ENCODE results near the gene METAP1. TPM values are rescaled to one million over a fixed set of nuclear protein-coding genes. Genes with fewer than 3 reads are reported as not detected.

METAP1 gene
- total RNA-seq, 1 donor from 2014 or later, result 53.2 TPM

DNA sequence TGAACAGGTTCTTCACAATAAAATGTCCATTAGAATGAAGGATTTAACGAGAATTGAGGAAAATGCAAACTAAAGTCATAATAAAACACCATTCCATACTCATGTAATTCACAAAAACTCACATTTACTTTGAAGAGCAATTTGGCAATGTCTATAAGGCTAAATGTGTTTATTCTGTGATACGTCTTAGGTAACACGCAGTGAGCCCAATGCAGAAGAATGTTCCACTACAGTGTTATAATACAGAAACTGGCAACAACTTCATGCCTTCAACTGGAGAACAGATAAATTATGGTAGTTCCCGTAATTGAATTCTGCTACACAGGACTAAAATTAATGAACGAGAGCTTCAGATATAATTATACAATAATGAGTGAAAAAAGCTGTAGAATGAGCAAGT, 75.6 kb downstream of the METAP1 start:
- Histone ChIP-seq H3K4me1 (no peaks in the 10 kb centered on the region), H3K27ac (no peak overlapping the region), H3K27me3 (no peaks in the 10 kb centered on the region), H3K36me3 (peaks cover 60 to 69% of the 10 kb centered on the region in 2 donors), H3K4me3 (no peak overlapping the region), H3K9me3 (no peaks in the 10 kb centered on the region)
- no peak for DNase-seq (ENCODE audit: low spot score in 2 of 2)
- intact Hi-C loops (cut with DNase I), result no loop called here
- no peak for TF ChIP-seq CTCF (IDR thresholded peaks at IDR 0.05)

GRCh38 chr4:99074816-99075215, 79.3 kb downstream of the METAP1 start:
- DNase-seq (ENCODE audit: low spot score in 2 of 2), result no peak
- Histone ChIP-seq H3K27me3 (no peaks in the 10 kb centered on the region), H3K4me1 (no peaks in the 10 kb centered on the region), H3K27ac (no peak overlapping the region), H3K36me3 (peaks cover 70 to 88% of the 10 kb centered on the region in 2 donors), H3K9me3 (no peaks in the 10 kb centered on the region), H3K4me3 (no peak overlapping the region)
- intact Hi-C loops (cut with DNase I), result no loop called here
- no peak for TF ChIP-seq CTCF (IDR thresholded peaks at IDR 0.05)

DNA sequence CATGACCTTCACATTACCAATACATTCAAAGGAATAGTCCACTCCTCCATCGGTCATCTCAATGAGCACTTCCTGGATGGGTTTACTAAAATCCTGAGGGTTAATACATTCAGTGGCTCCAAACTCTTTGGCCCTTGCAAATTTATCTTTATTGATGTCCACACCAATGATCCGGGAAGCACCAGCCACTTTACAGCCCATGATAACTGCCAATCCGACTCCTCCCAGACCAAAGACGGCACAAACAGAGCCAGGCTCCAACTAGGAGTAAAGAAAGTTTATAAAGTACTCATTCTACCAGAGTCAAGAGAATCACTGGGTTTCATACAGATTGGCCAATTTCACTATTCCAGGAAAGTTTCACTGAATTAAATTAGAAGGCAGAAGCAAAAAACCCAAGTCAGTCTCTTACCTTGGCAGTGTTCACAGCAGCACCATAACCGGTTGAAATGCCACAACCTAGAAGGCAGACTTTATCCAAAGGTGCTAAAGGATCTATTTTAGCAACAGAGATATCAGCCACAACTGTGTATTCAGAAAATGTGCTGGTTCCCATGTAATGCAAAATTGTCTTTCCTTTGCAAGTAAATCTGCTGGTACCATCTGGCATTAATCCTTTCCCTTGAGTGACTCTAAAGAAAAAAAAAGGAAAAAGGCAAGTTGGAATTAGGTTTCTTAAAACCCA, 80.9 kb downstream of the METAP1 start:
- no peaks in the 10 kb centered on the region for H3K4me1 ChIP-seq
- H3K9me3 ChIP-seq, result no peaks in the 10 kb centered on the region
- peaks cover 78 to 99% of the 10 kb centered on the region in 2 donors for H3K36me3 ChIP-seq
- no peaks in the 10 kb centered on the region for H3K27me3 ChIP-seq
- H3K4me3 ChIP-seq, result no peak overlapping the region
- no peak overlapping the region for H3K27ac ChIP-seq
- DNase-seq (ENCODE audit: low spot score in 2 of 2), result no peak
- intact Hi-C loops (cut with DNase I), result no loop called here
- TF ChIP-seq CTCF (IDR thresholded peaks at IDR 0.05), result no peak

DNA sequence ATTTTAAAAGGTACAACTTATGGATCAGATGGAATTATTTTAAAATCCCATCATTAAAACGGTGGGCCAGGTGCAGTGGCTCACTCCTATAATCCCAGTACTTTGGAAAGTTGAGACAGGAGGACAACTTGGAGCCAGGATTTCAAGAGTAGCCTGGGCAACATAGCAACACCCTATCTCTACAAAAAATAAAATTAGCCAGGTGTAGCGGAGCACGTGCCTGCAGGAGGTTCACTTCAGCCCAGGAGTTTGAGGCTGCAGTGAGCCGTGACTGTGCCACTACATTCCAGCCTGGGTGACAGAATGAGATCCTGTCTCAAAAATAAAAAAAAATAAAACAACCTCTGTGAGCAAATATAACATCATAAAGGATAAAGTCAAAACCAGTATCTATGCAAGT, 81.7 kb downstream of the METAP1 start:
- H3K4me1 ChIP-seq, result no peaks in the 10 kb centered on the region

DNA sequence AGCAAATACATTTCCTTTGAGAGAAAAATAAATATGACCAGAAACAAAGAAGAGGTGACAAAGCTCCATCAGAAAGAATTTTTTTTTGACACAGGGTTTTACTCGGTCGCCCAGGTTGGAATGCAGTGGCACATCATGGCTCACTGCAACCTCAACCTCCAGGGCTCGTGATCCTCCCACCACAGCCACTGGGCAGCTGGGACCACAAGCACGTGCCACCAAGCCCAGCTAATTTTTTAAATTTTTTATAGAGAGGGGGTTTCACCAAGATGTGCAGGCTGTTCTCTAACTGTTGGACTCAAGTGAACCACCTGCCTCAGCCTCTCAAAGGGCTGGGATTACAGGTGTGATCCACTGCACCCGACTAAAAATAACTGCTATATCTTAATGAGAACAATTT, 82.8 kb downstream of the METAP1 start:
- H3K4me1 ChIP-seq, result peaks cover 0 to 10% of the 10 kb centered on the region in 2 donors
- H3K27ac ChIP-seq, result no peak overlapping the region
- no peak overlapping the region for H3K4me3 ChIP-seq
- intact Hi-C loops (cut with DNase I), result no loop called here
- H3K27me3 ChIP-seq, result no peaks in the 10 kb centered on the region
- H3K36me3 ChIP-seq, result peaks cover 67 to 100% of the 10 kb centered on the region in 2 donors
- H3K9me3 ChIP-seq, result no peaks in the 10 kb centered on the region
- DNase-seq (ENCODE audit: low spot score in 2 of 2), result no peak
- no peak for TF ChIP-seq CTCF (IDR thresholded peaks at IDR 0.05)

More for the DNA sequence above, 81.7 kb downstream of the METAP1 start:
- intact Hi-C loops (cut with DNase I), result no loop called here
- no peak for TF ChIP-seq CTCF (IDR thresholded peaks at IDR 0.05)
- peaks cover 73 to 99% of the 10 kb centered on the region in 2 donors for H3K36me3 ChIP-seq
- H3K27me3 ChIP-seq, result no peaks in the 10 kb centered on the region
- H3K27ac ChIP-seq, result no peak overlapping the region
- no peak overlapping the region for H3K4me3 ChIP-seq
- DNase-seq (ENCODE audit: low spot score in 2 of 2), result no peak
- H3K9me3 ChIP-seq, result no peaks in the 10 kb centered on the region

Measured in ascending aorta (tissue), 2 donors.